ENCODE data around the gene DAB2IP. TPM values are rescaled to one million over a fixed set of nuclear protein-coding genes. Genes with fewer than 3 reads are reported as not detected.

Gene DAB2IP
- total RNA-seq, 6 experiments from 2014 or later = 15.1 to 21.6 (median 19.0) TPM

DNA sequence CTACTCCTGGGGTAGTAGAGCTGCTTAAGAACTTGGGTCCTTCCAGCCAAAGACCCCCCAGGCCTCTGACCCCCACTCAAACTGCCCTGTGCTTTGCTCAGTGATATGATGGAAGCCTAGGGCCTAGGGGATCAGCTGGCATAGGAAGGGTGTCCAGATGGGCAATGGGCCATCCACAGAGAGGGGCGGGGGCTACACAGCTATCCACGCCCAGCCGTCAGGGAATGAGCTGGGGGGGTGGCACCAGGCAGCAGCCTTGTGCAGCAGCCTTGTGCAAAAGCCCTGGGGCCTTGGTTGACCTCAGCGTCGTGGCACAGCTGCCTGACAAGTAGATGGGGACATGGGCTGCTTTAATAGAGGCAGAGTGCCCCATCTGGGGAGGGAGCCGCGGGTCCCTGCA, 43.2 kb downstream of the DAB2IP start:
- intact Hi-C loops (cut with DNase I) = loop anchor here in 1 of 2 donors (5.0 kb wide), 1 partner anchor 293 kb away; no protein-coding TSS in a partner anchor
- Histone ChIP-seq H3K36me3 (no peaks in the 10 kb centered on the region), H3K4me3 (no peak overlapping the region), H3K4me1 (no peaks in the 10 kb centered on the region), H3K27ac (no peak overlapping the region), H3K9me3 (no peaks in the 10 kb centered on the region), H3K27me3 (no peaks in the 10 kb centered on the region)
- ATAC-seq (no peak), DNase-seq (no peak)
- TF ChIP-seq, protein P1, sequence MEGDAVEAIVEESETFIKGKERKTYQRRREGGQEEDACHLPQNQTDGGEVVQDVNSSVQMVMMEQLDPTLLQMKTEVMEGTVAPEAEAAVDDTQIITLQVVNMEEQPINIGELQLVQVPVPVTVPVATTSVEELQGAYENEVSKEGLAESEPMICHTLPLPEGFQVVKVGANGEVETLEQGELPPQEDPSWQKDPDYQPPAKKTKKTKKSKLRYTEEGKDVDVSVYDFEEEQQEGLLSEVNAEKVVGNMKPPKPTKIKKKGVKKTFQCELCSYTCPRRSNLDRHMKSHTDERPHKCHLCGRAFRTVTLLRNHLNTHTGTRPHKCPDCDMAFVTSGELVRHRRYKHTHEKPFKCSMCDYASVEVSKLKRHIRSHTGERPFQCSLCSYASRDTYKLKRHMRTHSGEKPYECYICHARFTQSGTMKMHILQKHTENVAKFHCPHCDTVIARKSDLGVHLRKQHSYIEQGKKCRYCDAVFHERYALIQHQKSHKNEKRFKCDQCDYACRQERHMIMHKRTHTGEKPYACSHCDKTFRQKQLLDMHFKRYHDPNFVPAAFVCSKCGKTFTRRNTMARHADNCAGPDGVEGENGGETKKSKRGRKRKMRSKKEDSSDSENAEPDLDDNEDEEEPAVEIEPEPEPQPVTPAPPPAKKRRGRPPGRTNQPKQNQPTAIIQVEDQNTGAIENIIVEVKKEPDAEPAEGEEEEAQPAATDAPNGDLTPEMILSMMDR (IDR thresholded peaks at IDR 0.05) = no peak
- TF ChIP-seq POLR2A (IDR thresholded peaks at IDR 0.05) = no peak
- WGBS (ENCODE audit: insufficient coverage, low coverage, low lambda C conversion rate, missing lambda C conversion rate) = no CpG with 5 or more reads among the region's 7 CpGs

DNA sequence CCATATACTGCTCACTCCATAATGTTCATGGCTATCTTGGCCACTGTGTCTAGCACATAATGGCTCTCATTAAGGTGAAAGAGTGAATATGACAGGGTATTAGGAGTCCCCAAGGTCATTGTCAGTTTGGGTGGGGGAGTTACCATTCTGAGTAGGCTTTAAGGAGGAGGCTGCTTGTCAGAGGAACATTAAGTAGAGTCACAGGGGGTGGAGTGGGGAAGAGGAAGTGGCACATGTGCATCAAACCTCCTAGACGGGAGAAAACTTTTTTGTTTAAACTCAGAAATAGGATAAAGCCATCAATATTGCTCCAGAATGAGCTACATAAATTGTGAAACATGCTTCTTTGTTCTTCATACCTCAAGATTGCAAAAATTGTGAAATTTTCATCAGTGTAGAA, 45.5 kb downstream of the DAB2IP start:
- no peaks in the 10 kb centered on the region for H3K27me3 ChIP-seq
- H3K4me3 ChIP-seq = no peak overlapping the region
- ATAC-seq = no peak
- no peaks in the 10 kb centered on the region for H3K36me3 ChIP-seq
- 43% methylated on average over 1 of the region's 1 CpG for WGBS (ENCODE audit: insufficient coverage, low coverage, low lambda C conversion rate, missing lambda C conversion rate)
- DNase-seq = no peak
- H3K4me1 ChIP-seq = no peaks in the 10 kb centered on the region
- no peak overlapping the region for H3K27ac ChIP-seq
- TF ChIP-seq POLR2A (IDR thresholded peaks at IDR 0.05) = no peak
- TF ChIP-seq, protein P1 (IDR thresholded peaks at IDR 0.05) = no peak
- no peaks in the 10 kb centered on the region for H3K9me3 ChIP-seq
- intact Hi-C loops (cut with DNase I) = no loop called here

DNA sequence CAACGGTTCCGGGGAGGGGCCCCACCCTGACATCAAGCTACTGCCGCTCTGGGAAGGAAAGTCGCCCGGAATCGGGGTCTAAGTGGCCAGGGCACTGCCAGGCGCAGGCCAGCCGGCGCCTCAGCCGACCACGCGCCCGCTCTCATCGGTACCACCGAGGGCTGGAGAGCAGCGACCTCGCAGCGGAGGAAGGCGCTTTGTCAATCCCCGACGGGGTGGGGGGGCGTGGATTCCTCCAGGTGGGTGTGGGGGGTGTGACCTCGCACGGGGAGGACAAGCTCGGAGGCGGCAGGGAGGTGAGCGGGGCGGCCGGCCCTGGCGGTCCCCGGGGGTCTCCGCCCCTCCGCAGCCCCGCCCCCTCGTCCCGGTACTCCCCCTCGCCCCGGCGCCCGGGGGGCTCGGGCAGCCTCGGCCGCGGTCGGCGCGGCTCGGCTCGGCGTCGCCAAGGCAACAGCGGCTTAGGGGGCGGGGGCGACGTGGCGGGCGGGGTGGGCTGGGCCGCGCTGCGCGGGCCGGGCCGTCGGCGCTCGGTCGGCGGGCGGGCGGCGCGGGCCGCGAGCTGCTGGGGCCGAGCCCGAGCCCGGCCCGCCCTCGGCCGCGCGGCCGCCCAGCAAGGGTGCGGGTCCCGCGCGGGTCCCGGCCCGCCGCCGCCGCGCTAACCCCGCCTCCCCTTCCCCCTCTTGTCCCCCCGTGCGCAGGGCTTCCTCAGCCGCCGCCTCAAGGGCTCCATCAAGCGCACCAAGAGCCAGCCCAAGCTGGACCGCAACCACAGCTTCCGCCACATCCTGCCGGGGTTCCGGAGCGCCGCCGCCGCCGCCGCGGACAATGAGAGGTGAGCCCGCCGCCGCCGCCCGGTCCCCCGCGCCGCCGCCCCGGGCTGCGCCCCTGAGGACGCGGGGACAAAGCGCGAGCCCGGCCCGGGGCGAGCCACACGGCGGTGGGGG, 47.5 kb downstream of the DAB2IP start:
- no peak overlapping the region for H3K27ac ChIP-seq
- TF ChIP-seq, protein P1 (IDR thresholded peaks at IDR 0.05) = no peak
- no peak for TF ChIP-seq POLR2A (IDR thresholded peaks at IDR 0.05)
- ATAC-seq = peak; percentile 44 to 59 (median 52)
- H3K4me1 ChIP-seq = no peaks in the 10 kb centered on the region
- H3K27me3 ChIP-seq = no peaks in the 10 kb centered on the region
- 29% methylated on average over 7 of the region's 130 CpGs for WGBS (ENCODE audit: insufficient coverage, low coverage, low lambda C conversion rate, missing lambda C conversion rate)
- peak in 2 of 3 donors; percentile 61 to 67 for DNase-seq
- H3K4me3 ChIP-seq = peak overlapping the region; percentile 5 to 45 (median 6)
- no peaks in the 10 kb centered on the region for H3K9me3 ChIP-seq
- intact Hi-C loops (cut with DNase I) = no loop called here
- H3K36me3 ChIP-seq = no peaks in the 10 kb centered on the region

DNA sequence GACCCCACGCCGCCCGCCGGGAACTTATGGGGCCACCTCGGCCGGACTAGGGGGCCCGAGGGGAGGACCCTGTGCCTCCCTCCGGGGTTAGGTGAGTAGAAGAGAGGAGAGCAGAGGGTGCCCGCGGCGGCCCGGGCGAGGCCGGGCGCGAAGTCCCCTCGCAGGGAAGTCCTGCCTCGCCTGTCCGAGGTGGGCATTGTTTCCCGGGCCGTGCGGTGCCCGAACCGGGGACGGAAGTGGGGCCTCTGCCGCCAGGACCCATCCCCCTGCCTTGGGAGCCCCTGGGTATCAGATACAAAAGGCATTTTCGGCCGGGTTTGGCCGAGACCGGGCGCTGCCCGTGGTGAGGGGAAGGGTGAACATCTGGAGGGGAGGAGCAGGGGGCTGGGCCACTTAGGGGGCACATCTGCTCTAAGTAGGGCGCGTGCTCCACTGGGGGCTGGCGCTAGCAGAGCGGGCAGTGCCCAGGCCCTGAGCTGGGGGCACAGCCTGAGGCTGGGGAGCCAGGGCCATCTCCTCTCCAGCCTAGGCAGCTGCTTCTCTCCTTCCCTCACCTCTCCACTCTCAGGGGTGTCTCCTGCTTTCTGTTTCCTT, 48.2 kb downstream of the DAB2IP start:
- peak overlapping the region; percentile 5 to 45 (median 6) for H3K4me3 ChIP-seq
- no peaks in the 10 kb centered on the region for H3K4me1 ChIP-seq
- WGBS (ENCODE audit: insufficient coverage, low coverage, low lambda C conversion rate, missing lambda C conversion rate) = 40% methylated on average over 1 of the region's 36 CpGs
- H3K27ac ChIP-seq = no peak overlapping the region
- TF ChIP-seq, protein P1 (IDR thresholded peaks at IDR 0.05) = no peak
- TF ChIP-seq POLR2A (IDR thresholded peaks at IDR 0.05) = no peak
- no peaks in the 10 kb centered on the region for H3K9me3 ChIP-seq
- no peaks in the 10 kb centered on the region for H3K36me3 ChIP-seq
- intact Hi-C loops (cut with DNase I) = no loop called here
- H3K27me3 ChIP-seq = no peaks in the 10 kb centered on the region
- peak in 1 of 4 donors; percentile 3 for ATAC-seq
- no peak for DNase-seq
